Endothelial cell of umbilical vein (primary cell): ENCODE data around the gene MAJIN.

Experiments used
- CTCF ChIP-seq, 2 donors: IDR thresholded peaks; 1 replicate in 1 of 2; 2 replicates in 1 of 2; pipeline ENCODE4 v1.5.1; 2011; ENCODE audit warnings: low read length in 2 of 2, mild to moderate bottlenecking in 2 of 2, moderate library complexity in 2 of 2, control low read depth in 1 of 2, inconsistent platforms in 1 of 2, low read depth in 1 of 2; ENCODE audit not compliant: insufficient read depth in 1 of 2; ENCODE audit errors: extremely low read depth in 1 of 2
- EZH2 ChIP-seq: IDR thresholded peaks from 2 replicates; pipeline ENCODE4 v1.6.1; 2012; ENCODE audit warnings: borderline replicate concordance, low read depth, mild to moderate bottlenecking, moderate library complexity, low read length, inconsistent platforms; ENCODE audit not compliant: severe bottlenecking
- JUN ChIP-seq: IDR thresholded peaks from 2 replicates; pipeline ENCODE4 v1.6.1; 2011; ENCODE audit warnings: borderline replicate concordance, low read depth; ENCODE audit not compliant: insufficient read length, insufficient read depth
- MAX ChIP-seq: IDR thresholded peaks from 2 replicates; pipeline ENCODE4 v1.6.1; 2011; ENCODE audit not compliant: insufficient read depth, insufficient read length
- POLR2A ChIP-seq: IDR thresholded peaks from 2 replicates; pipeline ENCODE4 v1.6.1; 2012; ENCODE audit warnings: low read depth, mild to moderate bottlenecking, control low read depth, low read length
- POLR2AphosphoS5 ChIP-seq: IDR thresholded peaks from 2 replicates; pipeline ENCODE4 v1.6.1; 2012; ENCODE audit warnings: low read depth, mild to moderate bottlenecking, control low read depth, low read length, moderate library complexity; ENCODE audit not compliant: insufficient read depth

GRCh38 chr11:64929625-64930024, 42.3 kb downstream of the MAJIN start:
- TF ChIP-seq CTCF (IDR thresholded peaks at IDR 0.05; ENCODE audit: extremely low read depth in 1 of 2, insufficient read depth in 1 of 2, low read depth in 1 of 2, low read length in 2 of 2) (no peak), MAX (no peak), POLR2AphosphoS5 (no peak), JUN (no peak), POLR2A (no peak), EZH2 (no peak)
